Measurements from ENCODE around the gene PDE3B. TPM values are rescaled to one million over a fixed set of nuclear protein-coding genes. Genes with fewer than 3 reads are reported as not detected.
"Not testable (repeated sequence)": the region's sequence is repeated elsewhere in the genome, so short reads cannot be mapped to it uniquely, and the experiment has no call there.

PDE3B gene
- total and polyA plus RNA-seq, 7 experiments from 2014 or later = 49.7 to 268 (median 139) TPM

DNA sequence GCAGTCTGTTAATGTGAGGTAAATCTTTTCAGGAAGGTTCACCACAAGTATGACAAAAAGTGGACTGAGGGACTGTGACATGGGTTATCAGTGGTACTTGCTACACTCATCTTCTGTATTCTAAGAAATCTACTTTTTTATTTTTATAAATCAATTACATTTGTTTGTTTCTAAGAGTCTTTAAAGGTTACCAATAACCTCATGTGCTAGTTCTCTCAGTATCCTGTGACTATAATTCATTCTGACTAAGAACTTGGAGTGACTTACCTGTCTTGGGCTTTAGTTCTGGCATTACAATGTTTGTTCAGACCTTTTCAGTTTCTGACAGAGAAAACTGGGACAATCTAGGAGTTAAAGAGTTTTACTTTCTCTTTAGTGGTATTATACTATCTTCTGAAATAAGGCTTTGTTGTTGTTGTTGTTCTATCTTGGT lies 108.4 kb downstream of the PDE3B start:
- intact Hi-C loops (cut with micrococcal nuclease) = loop anchor here (1.0 to 5.0 kb wide), 3 partner anchors 8 to 40 kb away; no protein-coding TSS in a partner anchor
- Histone ChIP-seq H3K4me3 (ENCODE audit: low read length) (no peak overlapping the region), H3K27me3 (ENCODE audit: control insufficient read depth in 2 of 2, insufficient read depth in 2 of 2, low read length in 2 of 2) (no peaks in the 10 kb centered on the region), H3K9me3 (ENCODE audit: control insufficient read depth in 2 of 3, low read length in 3 of 3) (no peaks in the 10 kb centered on the region), H3K36me3 (ENCODE audit: control insufficient read depth in 2 of 3, insufficient read depth in 3 of 3, low read length in 3 of 3) (no peaks in the 10 kb centered on the region), H3K4me1 (ENCODE audit: control insufficient read depth in 2 of 2, insufficient read depth in 2 of 2, low read length in 2 of 2) (peaks cover 0 to 33% of the 10 kb centered on the region in 2 donors), H3K27ac (ENCODE audit: low read depth, low read length) (peak overlapping the region; percentile 52)
- peak overlapping the region; percentile 24 to 90 (median 67) for H3K27ac Mint-ChIP-seq
- peak overlapping the region in 9 of 10 donors; percentile 11 to 76 (median 58) for H3K4me3 Mint-ChIP-seq
- H3K36me3 Mint-ChIP-seq = peaks cover 4 to 41% (median 14%) of the 10 kb centered on the region in 5 donors
- DNase-seq = no peak
- CTCF ChIA-PET = no interaction called here
- H3K4me1 Mint-ChIP-seq = peaks cover 26 to 82% (median 66%) of the 10 kb centered on the region in 7 donors
- H3K27me3 Mint-ChIP-seq = no peaks in the 10 kb centered on the region
- ATAC-seq = peak; percentile 56
- POLR2A ChIA-PET = no interaction called here
- H3K9me3 Mint-ChIP-seq = peaks cover 0 to 4% (median 0%) of the 10 kb centered on the region in 11 donors

DNA sequence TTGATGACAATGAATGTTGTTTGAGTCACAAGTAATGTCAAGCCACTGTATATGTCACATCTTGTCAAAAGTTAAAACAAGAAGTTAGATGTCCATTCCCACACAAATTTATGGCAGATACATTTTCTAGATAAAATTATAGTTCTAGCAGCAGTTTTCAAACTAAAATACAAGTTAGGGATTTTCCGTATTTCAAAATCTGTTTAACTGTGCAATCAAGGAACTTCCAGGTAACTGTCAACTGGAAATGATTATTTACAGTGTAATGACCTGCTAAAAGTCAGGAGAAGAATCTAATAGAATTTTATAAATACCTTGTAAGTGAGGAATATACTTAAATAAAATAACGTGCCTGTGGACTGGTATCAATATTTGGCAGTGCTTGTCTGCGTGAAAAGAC lies 111.5 kb downstream of the PDE3B start:
- DNase-seq (no peak), ATAC-seq (no peak)
- peaks cover 17 to 64% (median 60%) of the 10 kb centered on the region in 7 donors for H3K4me1 Mint-ChIP-seq
- Histone ChIP-seq H3K27me3 (ENCODE audit: control insufficient read depth in 2 of 2, insufficient read depth in 2 of 2, low read length in 2 of 2) (no peaks in the 10 kb centered on the region), H3K27ac (ENCODE audit: low read depth, low read length) (no peak overlapping the region), H3K4me1 (ENCODE audit: control insufficient read depth in 2 of 2, insufficient read depth in 2 of 2, low read length in 2 of 2) (peaks cover 0 to 25% of the 10 kb centered on the region in 2 donors), H3K4me3 (ENCODE audit: low read length) (no peak overlapping the region), H3K9me3 (ENCODE audit: control insufficient read depth in 2 of 3, low read length in 3 of 3) (no peaks in the 10 kb centered on the region), H3K36me3 (ENCODE audit: control insufficient read depth in 2 of 3, insufficient read depth in 3 of 3, low read length in 3 of 3) (no peaks in the 10 kb centered on the region)
- ChIA-PET POLR2A (no interaction called here), CTCF (no interaction called here)
- H3K9me3 Mint-ChIP-seq = peaks cover 0 to 3% (median 0%) of the 10 kb centered on the region in 11 donors
- peaks cover 4 to 38% (median 6%) of the 10 kb centered on the region in 5 donors for H3K36me3 Mint-ChIP-seq
- peak overlapping the region in 1 of 10 donors; percentile 42 for H3K4me3 Mint-ChIP-seq
- H3K27me3 Mint-ChIP-seq = no peaks in the 10 kb centered on the region
- peak overlapping the region in 5 of 9 donors; percentile 20 to 71 (median 29) for H3K27ac Mint-ChIP-seq
- intact Hi-C loops (cut with micrococcal nuclease) = loop anchor here in 1 of 2 donors (1.0 to 2.0 kb wide), 2 partner anchors 8 to 14 kb away; no protein-coding TSS in a partner anchor

DNA sequence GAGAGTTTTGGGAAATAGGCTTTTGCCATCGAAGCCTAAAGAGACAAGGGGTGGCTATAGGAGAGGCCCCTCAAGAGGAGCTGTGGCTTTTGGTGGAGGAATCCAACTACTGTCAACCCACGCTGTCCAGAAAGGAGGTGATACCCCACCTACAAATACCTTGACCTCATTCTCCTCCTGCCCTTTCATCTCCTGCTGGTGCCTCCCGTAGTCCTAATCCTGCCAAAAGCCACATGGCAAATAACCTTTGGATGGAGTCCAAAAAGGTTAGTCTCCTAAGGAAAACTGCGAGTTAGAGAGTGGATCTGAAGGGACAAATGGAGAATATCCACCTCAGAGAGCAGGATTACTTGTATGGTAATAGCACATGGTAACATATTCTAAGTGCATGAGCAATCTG lies 112.7 kb downstream of the PDE3B start:
- Histone ChIP-seq H3K27me3 (ENCODE audit: control insufficient read depth in 2 of 2, insufficient read depth in 2 of 2, low read length in 2 of 2) (no peaks in the 10 kb centered on the region), H3K4me1 (ENCODE audit: control insufficient read depth in 2 of 2, insufficient read depth in 2 of 2, low read length in 2 of 2) (peaks cover 0 to 18% of the 10 kb centered on the region in 2 donors), H3K9me3 (ENCODE audit: control insufficient read depth in 2 of 3, low read length in 3 of 3) (no peaks in the 10 kb centered on the region), H3K27ac (ENCODE audit: low read depth, low read length) (no peak overlapping the region), H3K36me3 (ENCODE audit: control insufficient read depth in 2 of 3, insufficient read depth in 3 of 3, low read length in 3 of 3) (no peaks in the 10 kb centered on the region), H3K4me3 (ENCODE audit: low read length) (no peak overlapping the region)
- Mint-ChIP-seq H3K4me1 (peaks cover 15 to 65% (median 49%) of the 10 kb centered on the region in 7 donors), H3K9me3 (peaks cover 0 to 3% (median 0%) of the 10 kb centered on the region in 11 donors), H3K36me3 (peaks cover 4 to 36% (median 6%) of the 10 kb centered on the region in 5 donors), H3K27ac (peak overlapping the region in 4 of 9 donors; percentile 19 to 73 (median 53)), H3K27me3 (no peaks in the 10 kb centered on the region), H3K4me3 (no peak overlapping the region)
- no peak for DNase-seq
- ATAC-seq = no peak
- CTCF ChIA-PET = no interaction called here
- intact Hi-C loops (cut with micrococcal nuclease) = loop anchor here in 1 of 2 donors (1.0 kb wide), 1 partner anchor 8 kb away; no protein-coding TSS in a partner anchor
- POLR2A ChIA-PET = no interaction called here

DNA sequence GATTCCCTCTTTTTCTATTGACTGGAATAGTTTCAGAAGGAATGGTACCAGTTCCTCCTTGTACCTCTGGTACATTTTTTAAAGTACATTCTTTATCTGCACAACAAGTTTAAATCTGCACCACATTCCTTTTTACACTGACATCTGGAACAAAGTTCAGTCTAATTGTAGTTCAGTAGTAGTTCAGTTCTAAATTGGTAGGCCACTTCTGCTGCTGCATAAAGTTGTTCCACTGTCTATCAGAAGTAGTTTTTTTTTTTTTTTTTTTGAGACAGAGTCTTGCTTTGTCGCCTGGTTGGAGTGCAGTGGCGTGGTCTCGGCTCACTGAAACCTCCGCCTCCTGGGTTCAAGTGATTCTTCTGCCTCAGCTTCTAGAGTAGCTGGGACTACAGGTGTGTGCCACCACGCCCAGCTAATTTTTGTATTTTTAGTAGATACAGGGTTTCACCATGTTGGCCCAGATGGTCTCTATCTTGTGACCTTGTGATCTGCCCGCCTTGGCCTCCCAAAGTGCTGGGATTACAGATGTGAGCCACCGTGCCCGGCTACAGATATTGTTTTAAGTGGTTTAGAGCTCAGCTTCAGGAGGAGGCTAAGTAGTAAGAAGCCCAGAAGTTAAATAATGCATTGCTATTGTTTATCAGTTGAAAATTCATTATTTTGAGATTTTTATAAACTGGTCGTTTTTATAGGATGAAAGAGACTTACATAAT lies 115.9 kb downstream of the PDE3B start:
- not testable (repeated sequence) for H3K9me3 ChIP-seq (ENCODE audit: control insufficient read depth in 2 of 3, low read length in 3 of 3)

DNA sequence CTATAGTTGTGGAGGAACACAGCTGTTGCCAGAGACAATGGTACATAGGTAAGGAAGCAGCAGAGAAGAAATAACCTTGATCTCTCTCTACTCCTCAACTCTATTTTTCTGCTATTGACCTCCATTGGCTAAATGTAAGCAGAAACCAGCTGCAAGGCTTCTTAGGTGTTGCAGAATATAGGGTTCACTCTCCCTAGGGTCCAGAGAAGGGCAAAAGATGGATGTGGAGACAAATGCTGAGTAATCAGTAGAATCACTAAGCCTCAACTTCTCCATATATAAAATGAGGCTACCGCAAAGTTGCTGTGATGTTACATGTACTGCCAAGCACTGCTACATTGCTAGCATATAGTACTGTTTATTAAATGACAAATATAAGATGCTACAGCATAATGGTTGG lies 120.6 kb downstream of the PDE3B start:
- ChIA-PET CTCF (interaction anchor here (0.7 to 3.1 kb wide), 2 partner anchors 119 to 144 kb away, joined by 3 to 11 read pairs; no protein-coding TSS in a partner anchor), POLR2A (interaction anchor here (0.7 to 5.9 kb wide), 10 partner anchors 15 to 264 kb away, joined by 3 to 48 read pairs (median 4); partner anchors contain the start of genes COPB1 and PDE3B)
- Mint-ChIP-seq H3K4me3 (peak overlapping the region in 1 of 10 donors; percentile 35), H3K27me3 (no peaks in the 10 kb centered on the region), H3K27ac (no peak overlapping the region), H3K4me1 (peaks cover 15 to 54% (median 34%) of the 10 kb centered on the region in 7 donors), H3K9me3 (peaks cover 0 to 6% (median 0%) of the 10 kb centered on the region in 11 donors), H3K36me3 (peaks cover 0 to 11% (median 0%) of the 10 kb centered on the region in 5 donors)
- no peak for ATAC-seq
- Histone ChIP-seq H3K36me3 (ENCODE audit: control insufficient read depth in 2 of 3, insufficient read depth in 3 of 3, low read length in 3 of 3) (no peaks in the 10 kb centered on the region), H3K27me3 (ENCODE audit: control insufficient read depth in 2 of 2, insufficient read depth in 2 of 2, low read length in 2 of 2) (no peaks in the 10 kb centered on the region), H3K9me3 (ENCODE audit: control insufficient read depth in 2 of 3, low read length in 3 of 3) (no peaks in the 10 kb centered on the region), H3K4me1 (ENCODE audit: control insufficient read depth in 2 of 2, insufficient read depth in 2 of 2, low read length in 2 of 2) (peaks cover 36 to 58% of the 10 kb centered on the region in 2 donors), H3K4me3 (ENCODE audit: low read length) (no peak overlapping the region), H3K27ac (ENCODE audit: low read depth, low read length) (peak overlapping the region; percentile 72)
- intact Hi-C loops (cut with micrococcal nuclease) = loop anchor here (1.0 to 5.0 kb wide), 9 partner anchors 8 to 895 kb away; partner anchors contain the start of gene COPB1 (in 1 of the 2)
- DNase-seq = no peak

More for the DNA sequence above, 115.9 kb downstream of the PDE3B start:
- not testable (repeated sequence) for H3K27me3 Mint-ChIP-seq; H3K4me3 ChIP-seq (ENCODE audit: low read length); ATAC-seq; DNase-seq; H3K27ac ChIP-seq (ENCODE audit: low read depth, low read length); H3K27me3 ChIP-seq (ENCODE audit: control insufficient read depth in 2 of 2, insufficient read depth in 2 of 2, low read length in 2 of 2); H3K36me3 ChIP-seq (ENCODE audit: control insufficient read depth in 2 of 3, insufficient read depth in 3 of 3, low read length in 3 of 3); H3K9me3 Mint-ChIP-seq
- CTCF ChIA-PET = interaction anchor here (0.7 kb wide), 1 partner anchor 623 kb away, joined by 3 read pairs; no protein-coding TSS in a partner anchor
- H3K4me3 Mint-ChIP-seq = peak overlapping the region; percentile 2 to 70 (median 49)
- peaks cover 4 to 25% (median 6%) of the 10 kb centered on the region in 5 donors for H3K36me3 Mint-ChIP-seq
- peaks cover 16 to 28% of the 10 kb centered on the region in 2 donors for H3K4me1 ChIP-seq (ENCODE audit: control insufficient read depth in 2 of 2, insufficient read depth in 2 of 2, low read length in 2 of 2)
- POLR2A ChIA-PET = interaction anchor here (0.8 kb wide), 1 partner anchor 45 kb away, joined by 4 read pairs; no protein-coding TSS in a partner anchor
- peak overlapping the region in 8 of 9 donors; percentile 58 to 91 (median 84) for H3K27ac Mint-ChIP-seq
- peaks cover 0 to 41% (median 21%) of the 10 kb centered on the region in 7 donors for H3K4me1 Mint-ChIP-seq
- intact Hi-C loops (cut with micrococcal nuclease) = loop anchor here (1.0 to 5.0 kb wide), 3 partner anchors 7 to 47 kb away; no protein-coding TSS in a partner anchor
